KMS-11 (cell line): ENCODE measurements around the gene TJP3.

ENCODE experiments used
- H2AFZ ChIP-seq: fragments of 200-600 bp; sonication (generic); 2 replicates; pipeline ENCODE4 v1.6.1; 2016; ENCODE audit warnings: antibody characterized with exemption, mixed run types, low read depth
- H3K27ac ChIP-seq: fragments of 200-600 bp; sonication (generic); 2 replicates; pipeline ENCODE4 v1.6.1; 2016; ENCODE audit warnings: mild to moderate bottlenecking, mixed run types
- H3K27me3 ChIP-seq: fragments of 200-600 bp; sonication (generic); 2 replicates; pipeline ENCODE4 v1.6.1; 2017; ENCODE audit warnings: mild to moderate bottlenecking, low read depth, mixed run types, moderate library complexity; ENCODE audit not compliant: insufficient read depth
- H3K36me3 ChIP-seq: fragments of 200-600 bp; sonication (generic); 2 replicates; pipeline ENCODE4 v1.6.1; 2017; ENCODE audit warnings: mild to moderate bottlenecking, mixed run types; ENCODE audit not compliant: insufficient read depth
- H3K4me1 ChIP-seq: fragments of 200-600 bp; sonication (generic); 2 replicates; pipeline ENCODE4 v1.6.1; 2016; ENCODE audit warnings: mild to moderate bottlenecking, low read depth, mixed run types; ENCODE audit not compliant: poor library complexity, severe bottlenecking
- H3K4me2 ChIP-seq: fragments of 200-600 bp; sonication (generic); 2 replicates; pipeline ENCODE4 v1.7.0; 2016; ENCODE audit warnings: mild to moderate bottlenecking, mixed run types
- H3K4me3 ChIP-seq: fragments of 200-600 bp; sonication (generic); IDR thresholded peaks from 2 replicates; pipeline ENCODE4 v1.6.1; 2017; ENCODE audit warnings: low read depth, low read length, mixed read lengths; ENCODE audit not compliant: insufficient read depth
- H3K79me2 ChIP-seq: fragments of 200-600 bp; sonication (generic); 2 replicates; pipeline ENCODE4 v1.6.1; 2016; ENCODE audit warnings: low read depth, mixed run types; ENCODE audit not compliant: insufficient read depth
- H3K9ac ChIP-seq: fragments of 200-600 bp; sonication (generic); 2 replicates; pipeline ENCODE4 v1.6.1; 2016; ENCODE audit warnings: mild to moderate bottlenecking, mixed run types
- H4K20me1 ChIP-seq: fragments of 200-600 bp; sonication (generic); 2 replicates; pipeline ENCODE4 v1.6.1; 2016; ENCODE audit warnings: mild to moderate bottlenecking, mixed run types; ENCODE audit not compliant: insufficient read depth
- CTCF ChIP-seq: fragments of 200-600 bp; sonication (generic); conservative IDR thresholded peaks from 2 replicates; pipeline ENCODE4 v1.6.1; 2017; ENCODE audit warnings: low read depth, mild to moderate bottlenecking, antibody characterized with exemption, low read length, moderate library complexity, mixed read lengths

The TJP3 gene

GRCh38 chr19:3667037-3667638, 41.0 kb upstream of the TJP3 start:
- Histone ChIP-seq H3K9ac (no peak overlapping the region), H3K4me1 (peaks cover 6% of the 10 kb centered on the region), H3K36me3 (no peaks in the 10 kb centered on the region), H2AFZ (no peak overlapping the region), H3K27ac (no peak overlapping the region), H3K4me2 (no peak overlapping the region), H3K79me2 (no peaks in the 10 kb centered on the region), H4K20me1 (no peaks in the 10 kb centered on the region), H3K4me3 (no peak overlapping the region), H3K27me3 (no peaks in the 10 kb centered on the region)
- no peak for TF ChIP-seq CTCF

GRCh38 chr19:3667766-3668165, 40.4 kb upstream of the TJP3 start:
- Histone ChIP-seq H3K27ac (no peak overlapping the region), H3K27me3 (no peaks in the 10 kb centered on the region), H2AFZ (no peak overlapping the region), H3K4me1 (peaks cover 6% of the 10 kb centered on the region), H3K79me2 (no peaks in the 10 kb centered on the region), H3K4me3 (no peak overlapping the region), H3K36me3 (no peaks in the 10 kb centered on the region), H3K4me2 (no peak overlapping the region), H3K9ac (no peak overlapping the region), H4K20me1 (no peaks in the 10 kb centered on the region)
- no peak for TF ChIP-seq CTCF

- Histone ChIP-seq H3K27ac (no peak overlapping the region), H3K4me2 (no peak overlapping the region), H3K4me1 (peaks cover 6% of the 10 kb centered on the region), H3K9ac (no peak overlapping the region), H4K20me1 (no peaks in the 10 kb centered on the region), H3K79me2 (no peaks in the 10 kb centered on the region), H3K4me3 (no peak overlapping the region), H3K36me3 (no peaks in the 10 kb centered on the region), H2AFZ (no peak overlapping the region), H3K27me3 (no peaks in the 10 kb centered on the region)
- TF ChIP-seq CTCF, result no peak
Measured at GRCh38 chr19:3668331-3669081, 39.7 kb upstream of the TJP3 start.

- Histone ChIP-seq H3K9ac (no peak overlapping the region), H3K27me3 (no peaks in the 10 kb centered on the region), H3K79me2 (no peaks in the 10 kb centered on the region), H3K36me3 (no peaks in the 10 kb centered on the region), H3K4me2 (no peak overlapping the region), H3K4me3 (no peak overlapping the region), H3K27ac (no peak overlapping the region), H4K20me1 (no peaks in the 10 kb centered on the region), H3K4me1 (peaks cover 6% of the 10 kb centered on the region), H2AFZ (no peak overlapping the region)
- no peak for TF ChIP-seq CTCF
Measured at GRCh38 chr19:3669082-3669946, 38.9 kb upstream of the TJP3 start.
